ENCODE results near the gene BEST2.
A peak's percentile ranks its signal among the peaks of the same experiment; 100 is the strongest.

BEST2 gene

GRCh38 chr19:12802267-12803106, 50.9 kb downstream of the BEST2 start:
- DNase-seq: no peak

DNA sequence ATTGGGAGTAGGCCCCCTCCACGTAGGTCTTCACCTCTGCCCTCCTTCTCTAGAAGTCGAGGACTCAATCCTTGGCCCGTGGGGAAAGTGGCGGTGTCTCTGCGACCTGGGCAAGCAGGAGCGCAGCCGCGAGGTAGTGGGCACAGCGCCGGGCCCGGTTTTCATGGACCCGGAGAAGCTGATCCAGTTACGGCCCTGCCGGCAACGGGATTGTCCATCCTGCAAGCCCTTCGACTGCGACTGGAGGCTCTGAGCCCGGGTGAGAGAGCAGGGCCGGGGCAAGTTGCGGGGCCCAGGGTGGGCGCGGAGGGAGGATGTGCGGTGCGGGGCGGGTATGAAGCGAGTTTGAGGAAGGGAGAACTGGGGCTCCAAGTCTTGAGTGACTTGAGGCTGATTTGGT, 52.5 kb downstream of the BEST2 start:
- no peak for DNase-seq

- DNase-seq: peak; percentile 81 to 82
Observed at GRCh38 chr19:12806242-12807081, 54.9 kb downstream of the BEST2 start, which contains the start of gene RNASEH2A. TSS of gene RNASEH2A (plus strand) at chr19:12806584. CDS start at chr19:12806674, 90 bp downstream.
